Hepatocyte (in vitro differentiated cells): ENCODE results near the gene KCNG4.

Source experiments
- EZH2phosphoT487 ChIP-seq: fragments of 200-600 bp; sonication (generic); IDR thresholded peaks from one replicate; pipeline ENCODE4 v1.6.1; 2018; ENCODE audit warnings: antibody characterized with exemption, mild to moderate bottlenecking, low read depth, moderate library complexity; ENCODE audit not compliant: unreplicated experiment, severe bottlenecking
- TF ChIP-seq, protein P1 (sequence below): fragments of 200-600 bp; sonication (generic); IDR thresholded peaks from 2 replicates; pipeline ENCODE4 v1.5.1; 2016; ENCODE audit warnings: antibody characterized with exemption, mild to moderate bottlenecking; ENCODE audit not compliant: poor library complexity

DNA sequence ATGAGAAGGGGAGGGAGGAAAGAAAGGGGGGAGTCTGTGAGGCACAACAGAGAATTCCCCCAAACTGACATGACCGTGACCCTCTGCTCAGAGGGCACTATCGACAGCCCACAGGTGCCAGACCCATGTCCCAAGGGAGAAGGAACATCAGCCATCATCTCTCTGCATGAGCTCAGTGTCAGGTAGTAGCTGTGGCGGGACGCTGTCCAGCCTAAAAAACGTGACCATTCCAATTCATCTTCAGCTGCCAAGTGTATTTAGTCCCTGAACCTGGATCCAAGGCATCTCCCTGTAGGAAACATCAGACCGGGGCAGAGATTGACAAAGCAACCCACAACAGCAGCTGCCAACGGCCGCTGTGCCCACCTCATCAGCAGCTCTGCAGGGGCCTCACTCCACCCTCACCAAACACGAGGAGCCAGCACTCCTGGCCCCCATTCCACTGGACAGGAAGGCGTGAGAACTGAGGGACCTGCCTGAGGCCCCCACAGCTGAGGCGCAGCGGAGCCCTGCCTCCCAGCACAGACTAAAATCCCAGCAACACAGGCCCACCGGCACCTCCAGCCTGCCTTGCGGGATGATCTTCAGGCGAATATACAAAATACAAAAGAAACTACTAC lies 61.6 kb downstream of the KCNG4 start:
- TF ChIP-seq, protein P1, sequence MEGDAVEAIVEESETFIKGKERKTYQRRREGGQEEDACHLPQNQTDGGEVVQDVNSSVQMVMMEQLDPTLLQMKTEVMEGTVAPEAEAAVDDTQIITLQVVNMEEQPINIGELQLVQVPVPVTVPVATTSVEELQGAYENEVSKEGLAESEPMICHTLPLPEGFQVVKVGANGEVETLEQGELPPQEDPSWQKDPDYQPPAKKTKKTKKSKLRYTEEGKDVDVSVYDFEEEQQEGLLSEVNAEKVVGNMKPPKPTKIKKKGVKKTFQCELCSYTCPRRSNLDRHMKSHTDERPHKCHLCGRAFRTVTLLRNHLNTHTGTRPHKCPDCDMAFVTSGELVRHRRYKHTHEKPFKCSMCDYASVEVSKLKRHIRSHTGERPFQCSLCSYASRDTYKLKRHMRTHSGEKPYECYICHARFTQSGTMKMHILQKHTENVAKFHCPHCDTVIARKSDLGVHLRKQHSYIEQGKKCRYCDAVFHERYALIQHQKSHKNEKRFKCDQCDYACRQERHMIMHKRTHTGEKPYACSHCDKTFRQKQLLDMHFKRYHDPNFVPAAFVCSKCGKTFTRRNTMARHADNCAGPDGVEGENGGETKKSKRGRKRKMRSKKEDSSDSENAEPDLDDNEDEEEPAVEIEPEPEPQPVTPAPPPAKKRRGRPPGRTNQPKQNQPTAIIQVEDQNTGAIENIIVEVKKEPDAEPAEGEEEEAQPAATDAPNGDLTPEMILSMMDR = no peak
- TF ChIP-seq EZH2phosphoT487 = no peak
